Uterus (tissue), 4 donors: ENCODE measurements around the gene FETUB. TPM values are rescaled to one million over a fixed set of nuclear protein-coding genes. Genes with fewer than 3 reads are reported as not detected.

Experiments used
- DNase-seq, 2 donors: peaks; one replicate each; pipeline ENCODE4 v3.0.0-alpha.2; 2019 to 2020
- H3K27ac ChIP-seq, 2 donors: fragments of 200-600 bp; sonication (generic); 1 replicate in 1 of 2; 2 replicates in 1 of 2; pipeline ENCODE4 v1.5.1; 2016 to 2018
- H3K27me3 ChIP-seq, 2 donors: fragments of 200-600 bp; sonication (generic); one replicate each; pipeline ENCODE4 v1.5.1; 2018 to 2019; ENCODE audit warnings: control low read depth in 1 of 2
- H3K36me3 ChIP-seq, 2 donors: fragments of 200-600 bp; sonication (generic); one replicate each; pipeline ENCODE4 v1.5.1; 2019; ENCODE audit warnings: control low read depth in 1 of 2
- H3K4me1 ChIP-seq, 2 donors: fragments of 200-600 bp; sonication (generic); one replicate each; pipeline ENCODE4 v1.5.1; 2018 to 2019; ENCODE audit warnings: control low read depth in 1 of 2
- H3K4me3 ChIP-seq, 2 donors: fragments of 200-600 bp; sonication (generic); 1 replicate in 1 of 2; 2 replicates in 1 of 2; pipeline ENCODE4 v1.5.1; 2018 to 2019; ENCODE audit warnings: mild to moderate bottlenecking in 1 of 2
- H3K9me3 ChIP-seq, 2 donors: fragments of 200-600 bp; sonication (generic); one replicate each; pipeline ENCODE4 v1.5.1; 2019; ENCODE audit warnings: control low read depth in 1 of 2
- POLR2A ChIP-seq, 2 donors: fragments of 450-650 bp; IDR thresholded peaks; one replicate each; pipeline ENCODE4 v1.6.1; 2016; ENCODE audit warnings: antibody characterized with exemption in 2 of 2, mild to moderate bottlenecking in 1 of 2, moderate library complexity in 1 of 2
- intact Hi-C: fragments of 100-400 bp; cut with DNase I; formaldehyde crosslinking; loops from one replicate; pipeline ENCODE4 v1.15.1; 2023; ENCODE audit warnings: low total_unique reads
- total RNA-seq, 4 donors: library from RNA; depleted of rRNA in 3 of 4; stranded (reverse); fragments of >200 nt in 3 of 4; gene quantifications; one replicate each; pipeline versions ENCODE4 v1.1.0 to v1.2.4, GENCODE V29; 2014 to 2023
- TF ChIP-seq, protein P1 (sequence below), 4 experiments: fragments of 200-600 bp in 2 of 4; fragments of 450-650 bp in 2 of 4; sonication (generic) in 2 of 4; IDR thresholded peaks; one replicate each; pipeline ENCODE4 v1.5.1; 2016 to 2019; ENCODE audit warnings: antibody characterized with exemption in 4 of 4, mild to moderate bottlenecking in 2 of 4, moderate library complexity in 1 of 4
- donor health status: DM: yes; HTN: yes; CAD: no.

FETUB gene
- total RNA-seq, 4 donors from 2014 or later: not detected

- no peaks in the 10 kb centered on the region for H3K36me3 ChIP-seq
Measured at GRCh38 chr3:186608624-186609215, 31.5 kb upstream of the FETUB start.

DNA sequence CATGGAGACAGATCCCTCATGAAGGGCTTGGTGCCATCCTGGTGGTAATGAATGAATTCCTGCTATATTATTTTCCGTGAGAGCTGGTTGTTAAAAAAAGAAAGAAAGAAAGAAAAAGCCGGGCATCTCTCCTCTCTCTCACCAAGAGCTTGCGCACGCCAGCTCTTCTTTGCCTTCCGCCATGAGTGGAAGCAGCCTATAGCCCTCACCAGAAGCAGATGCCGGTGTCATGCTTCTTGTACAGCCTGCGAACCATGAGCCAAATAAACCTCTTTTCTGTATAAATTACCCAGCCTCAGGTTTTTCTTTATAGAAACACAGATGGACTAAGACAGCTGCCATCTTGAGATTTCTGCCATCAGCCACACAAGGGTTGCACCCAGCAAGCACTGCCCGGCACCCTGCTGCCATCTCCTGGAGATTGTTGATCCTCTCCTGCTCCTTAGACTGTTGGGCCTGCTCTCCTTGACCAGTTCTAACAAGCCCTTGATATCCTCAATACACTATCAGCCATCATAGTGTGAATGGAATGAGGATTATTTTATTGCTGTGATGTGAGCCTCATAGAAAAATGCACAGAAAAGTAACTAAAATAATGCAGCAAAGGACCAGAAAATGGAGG, 30.8 kb upstream of the FETUB start:
- intact Hi-C loops: no loop called here
- Histone ChIP-seq H3K9me3 (no peaks in the 10 kb centered on the region), H3K4me1 (no peaks in the 10 kb centered on the region), H3K36me3 (no peaks in the 10 kb centered on the region), H3K27me3 (no peaks in the 10 kb centered on the region), H3K27ac (no peak overlapping the region), H3K4me3 (no peak overlapping the region)
- TF ChIP-seq, protein P1, sequence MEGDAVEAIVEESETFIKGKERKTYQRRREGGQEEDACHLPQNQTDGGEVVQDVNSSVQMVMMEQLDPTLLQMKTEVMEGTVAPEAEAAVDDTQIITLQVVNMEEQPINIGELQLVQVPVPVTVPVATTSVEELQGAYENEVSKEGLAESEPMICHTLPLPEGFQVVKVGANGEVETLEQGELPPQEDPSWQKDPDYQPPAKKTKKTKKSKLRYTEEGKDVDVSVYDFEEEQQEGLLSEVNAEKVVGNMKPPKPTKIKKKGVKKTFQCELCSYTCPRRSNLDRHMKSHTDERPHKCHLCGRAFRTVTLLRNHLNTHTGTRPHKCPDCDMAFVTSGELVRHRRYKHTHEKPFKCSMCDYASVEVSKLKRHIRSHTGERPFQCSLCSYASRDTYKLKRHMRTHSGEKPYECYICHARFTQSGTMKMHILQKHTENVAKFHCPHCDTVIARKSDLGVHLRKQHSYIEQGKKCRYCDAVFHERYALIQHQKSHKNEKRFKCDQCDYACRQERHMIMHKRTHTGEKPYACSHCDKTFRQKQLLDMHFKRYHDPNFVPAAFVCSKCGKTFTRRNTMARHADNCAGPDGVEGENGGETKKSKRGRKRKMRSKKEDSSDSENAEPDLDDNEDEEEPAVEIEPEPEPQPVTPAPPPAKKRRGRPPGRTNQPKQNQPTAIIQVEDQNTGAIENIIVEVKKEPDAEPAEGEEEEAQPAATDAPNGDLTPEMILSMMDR (IDR thresholded peaks at IDR 0.05): no peak
- TF ChIP-seq POLR2A (IDR thresholded peaks at IDR 0.05): no peak
- DNase-seq: no peak

More at GRCh38 chr3:186608624-186609215, 31.5 kb upstream of the FETUB start:
- intact Hi-C loops: no loop called here
- no peaks in the 10 kb centered on the region for H3K27me3 ChIP-seq
- H3K9me3 ChIP-seq: no peaks in the 10 kb centered on the region
- no peaks in the 10 kb centered on the region for H3K4me1 ChIP-seq
- no peak overlapping the region for H3K27ac ChIP-seq
- no peak for TF ChIP-seq POLR2A (IDR thresholded peaks at IDR 0.05)
- TF ChIP-seq, protein P1 (IDR thresholded peaks at IDR 0.05): no peak
- H3K4me3 ChIP-seq: no peak overlapping the region
- no peak for DNase-seq

GRCh38 chr3:186612065-186612464, 28.1 kb upstream of the FETUB start:
- H3K27me3 ChIP-seq: no peaks in the 10 kb centered on the region
- intact Hi-C loops: no loop called here
- H3K4me3 ChIP-seq: no peak overlapping the region
- no peak overlapping the region for H3K27ac ChIP-seq
- TF ChIP-seq POLR2A (IDR thresholded peaks at IDR 0.05): no peak
- H3K4me1 ChIP-seq: no peaks in the 10 kb centered on the region
- H3K36me3 ChIP-seq: no peaks in the 10 kb centered on the region
- H3K9me3 ChIP-seq: no peaks in the 10 kb centered on the region
- DNase-seq: no peak

GRCh38 chr3:186612721-186613636, 27.2 kb upstream of the FETUB start, which contains the start of gene AHSG:
Gene AHSG, plus strand, starts transcription at chr3:186613060. Its CDS starts 82 bp downstream, at chr3:186613142.
- Histone ChIP-seq H3K4me3 (no peak within 1 kb of the TSS), H3K4me1 (no peaks in the 10 kb centered on the region), H3K36me3 (no peaks in the 10 kb centered on the region), H3K27ac (no peak within 1 kb of the TSS), H3K9me3 (no peaks in the 10 kb centered on the region), H3K27me3 (no peaks in the 10 kb centered on the region)
- no peak for TF ChIP-seq POLR2A (IDR thresholded peaks at IDR 0.05)
- TF ChIP-seq, protein P1 (IDR thresholded peaks at IDR 0.05): no peak
- intact Hi-C loops: no loop called here
- no peak for DNase-seq

- no peaks in the 10 kb centered on the region for H3K36me3 ChIP-seq
- intact Hi-C loops: no loop called here
- no peak overlapping the region for H3K4me3 ChIP-seq
- DNase-seq: no peak
- H3K27me3 ChIP-seq: no peaks in the 10 kb centered on the region
- H3K9me3 ChIP-seq: no peaks in the 10 kb centered on the region
- no peak overlapping the region for H3K27ac ChIP-seq
- H3K4me1 ChIP-seq: no peaks in the 10 kb centered on the region
- no peak for TF ChIP-seq POLR2A (IDR thresholded peaks at IDR 0.05)
- TF ChIP-seq, protein P1 (IDR thresholded peaks at IDR 0.05): no peak
Measured at GRCh38 chr3:186613637-186614265, 26.4 kb upstream of the FETUB start.
